Bronchial epithelial cell (primary cell): ENCODE data around the gene ARHGAP8. TPM values are rescaled to one million over a fixed set of nuclear protein-coding genes. Genes with fewer than 3 reads are reported as not detected.

Source experiments
- DNase-seq: peaks from one replicate; pipeline ENCODE4 v3.0.0-alpha.2; 2010; ENCODE audit warnings: low read depth
- FAIRE-seq: peaks from 2 replicates; lab custom pipeline; 2011; peaks lifted over from hg19 to GRCh38; lab: Jason Lieb, UNC
- H3K27me3 ChIP-seq: 2 replicates; pipeline ENCODE4 v1.5.1; 2011; ENCODE audit warnings: low read length; ENCODE audit not compliant: control insufficient read depth, insufficient read depth
- H3K36me3 ChIP-seq: 2 replicates; pipeline ENCODE4 v1.5.1; 2011; ENCODE audit warnings: low read length; ENCODE audit not compliant: control insufficient read depth, insufficient read depth
- H3K4me3 ChIP-seq: 2 replicates; pipeline ENCODE4 v1.5.1; 2011; ENCODE audit warnings: mild to moderate bottlenecking, low read depth, low read length, control low read depth
- total RNA-seq: library from RNA; depleted of rRNA; stranded (reverse); fragments of >200 nt; gene quantifications from 2 replicates; pipeline ENCODE4 v1.2.1, GENCODE V29; 2014
- TF ChIP-seq, protein P1 (sequence below): IDR thresholded peaks from 2 replicates; pipeline ENCODE4 v1.5.1; 2011; ENCODE audit warnings: mild to moderate bottlenecking, moderate library complexity, low read length, control low read depth, inconsistent platforms; ENCODE audit not compliant: insufficient read depth, severe bottlenecking

ARHGAP8 gene
- total RNA-seq, 1 donor from 2014 or later, result 15.0 TPM

DNA sequence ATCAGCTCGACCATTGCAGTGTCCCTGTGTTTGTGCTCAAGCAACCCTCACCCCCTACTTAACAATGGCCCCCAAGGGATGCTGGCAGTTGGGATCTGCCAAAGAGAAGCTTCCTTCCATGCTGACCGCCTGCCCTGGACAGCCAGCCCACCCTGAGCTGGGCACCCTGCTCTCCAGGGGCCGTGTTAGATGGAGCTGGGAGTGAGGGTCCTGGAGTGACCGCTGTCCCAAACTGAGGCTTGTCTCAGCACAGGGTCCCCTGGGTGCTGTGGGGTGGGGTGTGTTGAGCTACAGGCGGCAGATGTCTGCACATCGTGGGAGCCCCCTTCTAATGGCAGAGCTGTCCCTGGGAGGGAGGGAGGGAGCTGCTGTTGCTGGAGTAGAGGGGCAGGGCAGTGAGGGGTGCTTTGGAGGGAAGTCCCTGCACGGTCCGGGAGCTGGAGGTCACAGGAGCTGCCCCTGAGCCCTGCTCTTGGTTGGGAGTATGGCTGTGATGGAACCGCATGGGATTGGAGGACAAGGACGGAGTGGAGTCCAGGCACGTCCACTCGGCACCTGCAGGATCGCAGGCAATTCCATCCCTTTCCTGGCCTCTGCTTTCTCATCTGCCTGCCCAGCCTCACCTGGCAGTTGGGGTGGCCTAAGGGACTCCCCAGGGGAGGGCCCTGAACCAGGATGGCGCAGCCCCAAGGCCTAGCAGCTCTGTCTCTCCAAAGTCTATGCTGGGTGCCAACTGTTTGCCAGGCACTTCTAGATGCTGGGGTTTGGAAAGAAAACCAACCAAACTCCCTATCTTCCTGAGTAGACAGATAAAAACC is 126.3 kb downstream of the ARHGAP8 start:
- DNase-seq, result no peak
- FAIRE-seq, result no peak
- Histone ChIP-seq H3K27me3 (no peaks in the 10 kb centered on the region), H3K4me3 (no peak overlapping the region), H3K36me3 (no peaks in the 10 kb centered on the region)
- TF ChIP-seq, protein P1, sequence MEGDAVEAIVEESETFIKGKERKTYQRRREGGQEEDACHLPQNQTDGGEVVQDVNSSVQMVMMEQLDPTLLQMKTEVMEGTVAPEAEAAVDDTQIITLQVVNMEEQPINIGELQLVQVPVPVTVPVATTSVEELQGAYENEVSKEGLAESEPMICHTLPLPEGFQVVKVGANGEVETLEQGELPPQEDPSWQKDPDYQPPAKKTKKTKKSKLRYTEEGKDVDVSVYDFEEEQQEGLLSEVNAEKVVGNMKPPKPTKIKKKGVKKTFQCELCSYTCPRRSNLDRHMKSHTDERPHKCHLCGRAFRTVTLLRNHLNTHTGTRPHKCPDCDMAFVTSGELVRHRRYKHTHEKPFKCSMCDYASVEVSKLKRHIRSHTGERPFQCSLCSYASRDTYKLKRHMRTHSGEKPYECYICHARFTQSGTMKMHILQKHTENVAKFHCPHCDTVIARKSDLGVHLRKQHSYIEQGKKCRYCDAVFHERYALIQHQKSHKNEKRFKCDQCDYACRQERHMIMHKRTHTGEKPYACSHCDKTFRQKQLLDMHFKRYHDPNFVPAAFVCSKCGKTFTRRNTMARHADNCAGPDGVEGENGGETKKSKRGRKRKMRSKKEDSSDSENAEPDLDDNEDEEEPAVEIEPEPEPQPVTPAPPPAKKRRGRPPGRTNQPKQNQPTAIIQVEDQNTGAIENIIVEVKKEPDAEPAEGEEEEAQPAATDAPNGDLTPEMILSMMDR, result no peak

DNA sequence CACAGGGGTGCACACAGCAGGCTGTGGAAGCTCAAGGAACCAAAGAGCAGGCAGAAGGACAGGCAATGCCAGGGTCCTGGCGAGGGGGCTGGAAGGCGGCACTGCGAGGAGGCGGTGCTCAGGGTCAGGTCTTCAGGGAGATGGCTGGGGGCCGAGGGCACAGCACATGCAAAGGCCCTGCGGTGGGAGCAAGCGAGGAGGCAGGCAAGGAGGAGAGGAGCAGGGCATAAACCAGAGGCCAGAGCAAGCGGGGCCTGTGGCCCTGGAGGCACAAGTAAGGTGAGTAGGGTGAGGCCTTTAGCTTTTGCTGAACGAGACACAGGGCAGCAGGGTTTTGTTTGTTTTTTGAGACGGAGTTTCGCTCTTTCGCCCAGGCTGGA is 126.9 kb downstream of the ARHGAP8 start:
- DNase-seq (no peak), FAIRE-seq (no peak)
- TF ChIP-seq, protein P1, result no peak
- H3K4me3 ChIP-seq, result no peak overlapping the region
- H3K36me3 ChIP-seq, result no peaks in the 10 kb centered on the region
- no peaks in the 10 kb centered on the region for H3K27me3 ChIP-seq

DNA sequence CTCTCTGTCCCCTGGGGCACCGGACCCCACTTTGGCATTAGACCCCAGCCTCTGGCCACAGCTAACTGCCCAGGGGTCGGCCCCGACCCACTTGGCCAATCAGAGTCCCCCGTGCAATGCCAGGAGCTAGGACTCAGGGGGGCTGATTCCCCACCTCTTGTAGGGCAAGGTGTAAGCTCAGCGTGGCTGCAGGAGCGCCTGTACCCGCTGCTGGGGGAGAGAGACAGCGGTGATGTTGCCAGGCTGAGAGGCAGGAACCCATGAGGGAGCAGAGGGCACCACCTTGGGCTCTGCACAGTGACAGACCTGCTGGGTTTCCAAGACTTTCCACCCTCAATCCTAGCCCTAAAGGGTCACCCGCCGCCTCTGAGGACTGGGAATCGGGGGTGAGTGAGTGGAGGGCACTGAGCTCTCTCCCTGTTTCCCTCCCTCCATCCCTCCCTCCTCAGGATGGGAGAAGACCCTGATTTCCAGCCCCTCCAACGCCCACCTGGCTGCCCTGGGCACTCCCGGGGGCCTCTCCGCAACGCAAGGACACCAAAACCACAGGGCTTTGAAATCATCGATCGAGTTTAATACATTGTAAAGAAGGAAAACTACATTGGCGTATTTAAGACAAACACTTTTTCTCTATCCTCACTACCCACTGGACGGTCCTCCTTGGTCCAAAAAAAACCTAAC is 128.4 kb downstream of the ARHGAP8 start:
- FAIRE-seq, result no peak
- Histone ChIP-seq H3K36me3 (no peaks in the 10 kb centered on the region), H3K27me3 (no peaks in the 10 kb centered on the region), H3K4me3 (no peak overlapping the region)
- no peak for DNase-seq
- TF ChIP-seq, protein P1, result no peak

DNA sequence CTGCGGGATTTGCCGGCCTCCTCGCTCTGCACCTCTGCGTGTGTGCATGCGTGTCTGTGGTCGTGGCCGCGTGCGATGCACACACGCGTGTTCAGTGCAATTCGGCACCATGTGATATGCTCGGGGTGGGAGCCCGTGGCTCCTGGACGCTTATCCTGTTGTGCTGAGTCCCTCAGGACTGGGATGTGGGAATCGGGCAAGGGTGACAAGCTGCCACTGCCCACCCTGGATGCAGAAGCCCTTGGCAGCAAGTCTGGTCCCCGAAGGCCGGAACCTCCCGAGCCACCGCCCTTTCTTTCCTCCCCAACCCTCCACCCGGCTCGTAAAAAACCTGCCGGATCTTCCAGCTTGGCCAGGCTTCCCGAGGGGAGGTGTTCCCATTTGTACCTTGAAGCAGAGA is 129.2 kb downstream of the ARHGAP8 start:
- Histone ChIP-seq H3K36me3 (no peaks in the 10 kb centered on the region), H3K27me3 (no peaks in the 10 kb centered on the region), H3K4me3 (no peak overlapping the region)
- no peak for DNase-seq
- TF ChIP-seq, protein P1, result no peak
- no peak for FAIRE-seq

DNA sequence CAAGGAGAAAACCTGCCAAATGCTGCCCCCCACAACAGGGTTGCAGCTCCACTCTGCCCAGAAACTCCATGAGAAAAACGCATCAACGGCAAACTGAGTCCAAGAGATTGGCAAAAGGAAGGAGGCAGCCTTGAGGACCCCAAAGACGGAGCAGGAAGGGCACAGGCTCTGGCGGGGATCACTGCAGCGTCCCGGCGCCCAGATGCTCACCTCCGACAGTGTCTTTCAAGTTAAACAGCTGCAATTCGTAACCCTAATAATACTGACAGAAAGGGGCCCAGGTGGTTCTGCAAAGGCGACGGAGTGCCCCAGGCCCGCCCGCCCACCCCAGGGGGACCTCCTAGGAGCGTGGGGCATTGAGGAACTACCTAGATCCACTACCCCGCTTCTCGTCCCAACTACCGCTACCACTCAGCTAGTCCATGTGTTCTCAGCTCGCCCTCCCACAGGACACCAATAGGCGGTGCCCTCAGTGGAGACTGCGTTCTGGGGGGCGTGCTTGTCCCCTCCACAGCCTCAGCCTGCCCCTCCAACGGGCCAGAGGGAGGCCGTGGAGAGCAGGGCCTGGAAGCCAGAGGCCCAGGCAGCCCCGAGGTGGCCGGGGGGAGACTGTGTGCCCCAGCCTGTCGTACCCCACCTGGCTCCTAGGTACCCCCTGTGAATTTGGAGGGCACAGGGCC is 130.0 kb downstream of the ARHGAP8 start:
- TF ChIP-seq, protein P1, result no peak
- DNase-seq (no peak), FAIRE-seq (no peak)
- no peak overlapping the region for H3K4me3 ChIP-seq
- H3K27me3 ChIP-seq, result no peaks in the 10 kb centered on the region
- H3K36me3 ChIP-seq, result no peaks in the 10 kb centered on the region
